SHP77 (cell line): ENCODE data around the gene SERINC4.
"Not testable (repeated sequence)": the region's sequence is repeated elsewhere in the genome, so short reads cannot be mapped to it uniquely, and the experiment has no call there.

Experiments used
- DNase-seq, 2 experiments: peaks; one replicate each; lab custom pipeline; 2025; lab: John Stamatoyannopoulos, UW

The SERINC4 gene

DNA sequence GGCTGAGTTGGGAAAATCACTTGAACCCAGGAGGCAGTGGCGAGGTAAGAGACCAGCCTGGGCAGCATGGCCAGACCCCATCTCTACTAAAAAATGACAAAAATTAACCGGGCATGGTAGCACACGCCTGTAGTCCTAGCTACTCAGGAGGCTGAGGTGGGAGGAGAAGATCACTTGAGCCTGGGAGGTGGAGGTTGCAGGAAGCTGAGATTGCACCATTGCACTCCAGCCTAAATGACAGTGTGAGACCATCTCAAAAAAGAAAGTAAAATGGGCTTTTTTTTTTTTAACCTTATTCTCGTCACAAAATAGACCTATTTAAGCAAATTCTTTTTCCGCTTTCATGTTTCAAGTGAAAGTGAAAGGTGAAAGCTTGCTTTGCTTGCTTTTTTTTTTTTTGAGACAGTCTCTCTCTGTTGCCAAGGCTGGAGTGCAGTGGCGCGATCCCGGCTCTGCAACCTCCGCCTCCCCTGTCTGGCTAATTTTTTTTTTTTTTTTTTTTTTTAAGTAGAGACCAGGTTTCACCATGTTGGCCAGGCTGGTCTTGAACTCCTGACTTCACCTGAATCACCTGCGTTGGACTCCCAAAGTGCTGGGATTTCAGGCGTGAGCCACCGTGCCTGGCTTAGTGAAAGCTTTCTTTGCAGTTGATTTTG lies 50.2 kb downstream of the SERINC4 start:
- DNase-seq = no peak

DNA sequence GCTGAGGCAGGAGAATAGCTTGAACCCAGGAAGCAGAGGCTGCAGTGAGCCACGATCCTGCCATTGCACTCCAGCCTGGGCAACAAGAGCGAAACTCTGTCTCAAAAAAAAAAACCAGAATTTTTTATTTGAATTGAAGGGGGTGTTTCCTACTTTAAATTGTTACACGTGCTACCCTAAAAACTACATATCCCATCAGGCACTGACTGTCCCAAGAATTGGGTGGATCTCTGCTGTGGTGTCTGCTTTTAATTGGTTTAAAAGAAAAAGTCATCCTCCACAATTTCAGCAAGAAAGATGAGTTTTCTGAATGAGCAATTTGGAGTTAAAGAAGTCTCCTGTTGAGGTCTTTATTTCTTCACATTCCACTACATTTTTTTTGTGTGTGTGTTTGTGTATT lies 51.6 kb downstream of the SERINC4 start:
- no peak for DNase-seq

DNA sequence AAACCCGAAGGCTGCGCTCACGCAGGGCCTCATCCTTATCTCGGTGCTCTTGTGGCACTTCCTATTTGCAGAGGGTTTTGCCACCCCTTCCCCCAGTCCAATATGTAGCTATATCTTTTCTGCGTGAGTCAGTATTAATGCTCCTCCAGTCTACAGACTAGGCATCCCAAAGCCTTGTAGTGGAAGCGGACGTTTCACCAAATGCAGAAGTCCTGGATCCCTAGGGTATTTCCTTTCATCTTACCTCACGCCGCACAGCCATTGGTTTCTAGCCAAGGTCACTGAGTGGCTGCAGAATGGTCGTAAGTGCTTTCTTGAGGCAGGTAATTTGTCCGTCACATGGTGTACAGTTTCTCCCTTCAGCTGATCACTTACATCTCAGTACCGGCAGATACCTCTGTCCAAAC lies 53.1 kb downstream of the SERINC4 start:
- DNase-seq = not testable (repeated sequence)

DNA sequence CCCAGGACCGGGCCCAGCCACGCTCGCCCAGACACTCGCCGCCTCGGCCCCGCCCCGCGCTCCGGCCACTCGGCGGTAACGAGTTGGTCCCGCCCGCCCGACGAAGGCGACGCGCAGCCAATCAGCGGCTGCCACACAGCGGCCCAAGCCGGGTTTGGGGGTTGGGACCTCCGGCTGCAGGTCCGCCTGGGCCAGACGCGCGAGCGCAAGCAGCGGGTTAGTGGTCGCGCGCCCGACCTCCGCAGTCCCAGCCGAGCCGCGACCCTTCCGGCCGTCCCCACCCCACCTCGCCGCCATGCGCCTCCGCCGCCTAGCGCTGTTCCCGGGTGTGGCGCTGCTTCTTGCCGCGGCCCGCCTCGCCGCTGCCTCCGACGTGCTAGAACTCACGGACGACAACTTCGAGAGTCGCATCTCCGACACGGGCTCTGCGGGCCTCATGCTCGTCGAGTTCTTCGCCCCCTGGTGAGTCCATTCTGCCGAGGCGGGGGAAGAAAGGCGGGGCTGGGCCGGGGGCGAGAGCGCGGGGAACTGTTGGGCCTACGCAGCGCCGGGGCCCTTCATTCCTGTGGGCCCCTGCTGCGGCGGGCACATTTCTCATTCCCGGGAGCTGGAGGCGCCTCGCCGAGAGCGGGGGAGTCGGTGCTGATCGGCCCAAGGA lies 53.6 kb downstream of the SERINC4 start, which contains the start of gene PDIA3:
Gene PDIA3 (plus strand): TSS at position 194 of the 658 bp plus-strand sequence. CDS start 102 bp downstream, at position 296.
- DNase-seq = peak; percentile 74 to 84
